Mononuclear cell (primary cell): ENCODE data around the gene PIGK. TPM values are rescaled to one million over a fixed set of nuclear protein-coding genes. Genes with fewer than 3 reads are reported as not detected.

Experiments used
- H3K27me3 ChIP-seq: 2 replicates; pipeline ENCODE4 v1.6.0; 2011; ENCODE audit warnings: low read length, control low read depth; ENCODE audit not compliant: insufficient read depth
- H3K4me1 ChIP-seq: 2 replicates; pipeline ENCODE4 v1.5.1; 2011; ENCODE audit warnings: mild to moderate bottlenecking, low read length, control low read depth; ENCODE audit not compliant: insufficient read depth
- H3K4me3 ChIP-seq: 2 replicates; pipeline ENCODE4 v1.5.1; 2011; ENCODE audit warnings: mild to moderate bottlenecking, low read length, moderate library complexity
- H3K9me3 ChIP-seq: 2 replicates; pipeline ENCODE4 v1.5.1; 2011; ENCODE audit warnings: low read depth, mild to moderate bottlenecking, control low read depth, low read length
- total RNA-seq: library from RNA; depleted of rRNA; stranded (reverse); fragments of >200 nt; gene quantifications from one replicate; pipeline ENCODE4 v1.2.3, GENCODE V29; 2012

Gene PIGK
- total RNA-seq, 1 donor: 14.4 TPM

GRCh38 chr1:77051425-77051824 is 167.8 kb downstream of the PIGK start:
- H3K4me3 ChIP-seq: no peak overlapping the region
- H3K4me1 ChIP-seq: peaks cover 10% of the 10 kb centered on the region
- H3K27me3 ChIP-seq: no peaks in the 10 kb centered on the region
- H3K9me3 ChIP-seq: no peaks in the 10 kb centered on the region

- Histone ChIP-seq H3K27me3 (no peaks in the 10 kb centered on the region), H3K4me1 (peaks cover 10% of the 10 kb centered on the region), H3K9me3 (no peaks in the 10 kb centered on the region), H3K4me3 (no peak overlapping the region)
Observed at GRCh38 chr1:77048615-77049005, 170.6 kb downstream of the PIGK start.

- Histone ChIP-seq H3K4me1 (peaks cover 10% of the 10 kb centered on the region), H3K27me3 (no peaks in the 10 kb centered on the region), H3K4me3 (no peak overlapping the region), H3K9me3 (no peaks in the 10 kb centered on the region)
Observed at GRCh38 chr1:77047978-77048614, 171.1 kb downstream of the PIGK start.

- H3K4me3 ChIP-seq: no peak overlapping the region
- H3K9me3 ChIP-seq: no peaks in the 10 kb centered on the region
- no peaks in the 10 kb centered on the region for H3K27me3 ChIP-seq
- H3K4me1 ChIP-seq: peaks cover 10% of the 10 kb centered on the region
Observed at GRCh38 chr1:77047575-77047974, 171.7 kb downstream of the PIGK start.

- Histone ChIP-seq H3K4me3 (no peak overlapping the region), H3K27me3 (no peaks in the 10 kb centered on the region), H3K4me1 (peaks cover 10% of the 10 kb centered on the region), H3K9me3 (no peaks in the 10 kb centered on the region)
Observed at GRCh38 chr1:77044133-77044849, 174.9 kb downstream of the PIGK start.

- Histone ChIP-seq H3K27me3 (no peaks in the 10 kb centered on the region), H3K9me3 (no peaks in the 10 kb centered on the region), H3K4me1 (no peaks in the 10 kb centered on the region), H3K4me3 (no peak overlapping the region)
Observed at GRCh38 chr1:77040826-77041225, 178.4 kb downstream of the PIGK start.

- no peaks in the 10 kb centered on the region for H3K4me1 ChIP-seq
- no peaks in the 10 kb centered on the region for H3K27me3 ChIP-seq
- H3K4me3 ChIP-seq: no peak overlapping the region
- H3K9me3 ChIP-seq: no peaks in the 10 kb centered on the region
Observed at GRCh38 chr1:77039739-77040138, 179.5 kb downstream of the PIGK start.

- Histone ChIP-seq H3K9me3 (no peaks in the 10 kb centered on the region), H3K27me3 (no peaks in the 10 kb centered on the region), H3K4me1 (no peaks in the 10 kb centered on the region), H3K4me3 (no peak overlapping the region)
Observed at GRCh38 chr1:77039111-77039510, 180.1 kb downstream of the PIGK start.

Other genes with a start within 250 kb of the PIGK start
- gene AK5, start 62.6 kb upstream of the PIGK start, total RNA-seq: 16.3 TPM